ENCODE measurements around the gene VPS4B.

VPS4B gene

DNA sequence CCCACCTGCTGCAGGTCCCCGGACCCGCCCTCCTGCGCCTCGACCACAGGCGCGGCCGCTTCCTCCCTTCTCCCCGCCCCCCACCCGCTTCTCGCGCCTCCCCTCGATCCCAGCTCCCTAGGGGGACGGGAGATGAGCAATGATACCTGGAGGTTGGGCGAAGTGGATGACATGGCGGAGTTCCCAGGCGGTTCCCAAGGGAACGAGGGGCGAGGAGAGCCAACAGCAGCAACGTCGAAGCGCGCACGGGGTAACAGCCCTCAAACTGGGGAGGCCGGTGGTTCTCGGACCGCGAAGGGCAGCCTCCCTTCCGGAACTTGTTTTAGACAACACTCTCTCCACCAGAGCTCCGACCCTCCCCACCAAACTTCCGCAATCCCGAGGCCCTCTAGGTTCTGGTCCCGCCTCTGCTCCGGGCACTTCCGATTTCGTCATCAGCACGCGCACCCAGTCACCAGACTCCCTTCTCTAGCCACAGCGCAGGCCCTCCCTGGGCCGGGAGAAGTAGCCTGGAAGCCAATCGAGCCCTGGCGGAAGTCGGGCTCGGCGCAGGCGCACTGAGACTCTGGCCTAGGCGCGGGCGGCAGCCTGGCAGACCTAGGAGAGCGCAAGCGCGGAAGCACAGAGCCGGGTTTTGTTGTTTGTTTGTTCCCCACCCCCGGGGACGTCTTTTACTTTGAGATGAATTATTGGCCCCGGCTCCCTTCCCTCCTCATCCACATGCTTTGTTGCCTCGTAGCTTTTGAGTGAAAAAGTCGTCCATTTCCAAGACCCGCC lies at the start of gene VPS4B:
TSS of gene VPS4B (minus strand) at position 390 of the 777 bp plus-strand sequence. CDS start at position 173, 217 bp downstream.
- TF ChIP-seq, protein P1, sequence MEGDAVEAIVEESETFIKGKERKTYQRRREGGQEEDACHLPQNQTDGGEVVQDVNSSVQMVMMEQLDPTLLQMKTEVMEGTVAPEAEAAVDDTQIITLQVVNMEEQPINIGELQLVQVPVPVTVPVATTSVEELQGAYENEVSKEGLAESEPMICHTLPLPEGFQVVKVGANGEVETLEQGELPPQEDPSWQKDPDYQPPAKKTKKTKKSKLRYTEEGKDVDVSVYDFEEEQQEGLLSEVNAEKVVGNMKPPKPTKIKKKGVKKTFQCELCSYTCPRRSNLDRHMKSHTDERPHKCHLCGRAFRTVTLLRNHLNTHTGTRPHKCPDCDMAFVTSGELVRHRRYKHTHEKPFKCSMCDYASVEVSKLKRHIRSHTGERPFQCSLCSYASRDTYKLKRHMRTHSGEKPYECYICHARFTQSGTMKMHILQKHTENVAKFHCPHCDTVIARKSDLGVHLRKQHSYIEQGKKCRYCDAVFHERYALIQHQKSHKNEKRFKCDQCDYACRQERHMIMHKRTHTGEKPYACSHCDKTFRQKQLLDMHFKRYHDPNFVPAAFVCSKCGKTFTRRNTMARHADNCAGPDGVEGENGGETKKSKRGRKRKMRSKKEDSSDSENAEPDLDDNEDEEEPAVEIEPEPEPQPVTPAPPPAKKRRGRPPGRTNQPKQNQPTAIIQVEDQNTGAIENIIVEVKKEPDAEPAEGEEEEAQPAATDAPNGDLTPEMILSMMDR (IDR thresholded peaks at IDR 0.05), result no peak

GRCh38 chr18:63470751-63471150 lies 48.5 kb upstream of the VPS4B start:
- TF ChIP-seq, protein P1 (IDR thresholded peaks at IDR 0.05), result no peak

DNA sequence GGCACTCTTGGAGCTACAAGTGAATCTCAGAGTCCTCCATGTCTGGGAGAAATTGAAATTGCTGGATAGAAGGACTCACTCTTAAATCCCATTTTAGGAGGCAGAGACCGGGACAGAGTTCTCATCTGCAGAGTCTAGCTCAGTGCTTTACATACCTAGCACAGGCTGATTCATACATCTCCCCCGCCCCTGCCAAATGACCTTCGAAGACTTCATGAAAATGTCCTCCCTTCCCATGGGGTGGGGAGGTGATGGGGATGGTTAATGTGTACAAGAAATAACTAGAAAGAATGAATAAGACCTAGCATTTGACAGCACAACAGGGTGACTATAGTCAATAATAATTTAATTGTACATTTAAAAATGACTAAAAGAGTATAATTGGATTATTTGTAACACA lies 46.3 kb upstream of the VPS4B start:
- TF ChIP-seq, protein P1 (IDR thresholded peaks at IDR 0.05), result no peak

GRCh38 chr18:63467699-63468098 lies 45.4 kb upstream of the VPS4B start:
- TF ChIP-seq, protein P1 (IDR thresholded peaks at IDR 0.05), result no peak

DNA sequence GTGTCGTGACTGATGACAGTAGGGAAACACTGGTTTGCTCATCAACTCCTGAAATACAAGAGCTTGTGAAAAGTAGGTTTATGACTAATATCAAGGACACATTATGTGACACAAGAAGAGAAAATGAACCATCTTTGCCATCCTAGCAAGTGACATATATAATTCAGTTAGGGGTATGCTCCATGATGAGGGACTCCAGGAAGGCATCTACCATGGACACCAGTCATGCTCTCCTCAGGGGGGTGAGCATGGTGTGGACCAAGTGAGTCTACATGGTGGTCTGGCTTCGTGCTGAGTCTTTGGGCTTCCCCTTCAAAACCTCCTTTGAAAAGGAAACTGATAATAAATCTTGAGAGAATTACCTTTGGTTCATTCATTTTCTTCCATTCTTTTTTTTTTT lies 42.8 kb upstream of the VPS4B start:
- TF ChIP-seq, protein P1 (IDR thresholded peaks at IDR 0.05), result no peak

- TF ChIP-seq, protein P1 (IDR thresholded peaks at IDR 0.05), result no peak
Observed at GRCh38 chr18:63464434-63464833, 42.2 kb upstream of the VPS4B start.

DNA sequence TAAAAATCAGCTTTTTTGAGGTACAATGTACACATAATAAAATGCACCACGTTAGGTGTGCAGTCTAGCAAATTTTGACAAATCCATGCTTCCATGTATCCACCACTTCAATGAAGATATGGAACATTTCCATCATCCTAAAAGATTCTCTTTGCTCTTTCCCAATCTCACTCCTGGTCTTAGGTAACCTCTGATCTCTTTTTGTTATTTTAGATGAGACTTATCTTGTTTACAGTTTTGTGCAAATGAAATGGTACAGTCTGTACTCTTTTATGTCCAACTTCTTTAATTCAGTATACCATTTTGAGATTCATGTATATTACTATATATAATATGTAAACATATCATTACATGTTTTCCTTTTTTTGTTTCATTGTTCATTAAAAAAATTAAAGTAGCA lies 38.1 kb upstream of the VPS4B start:
- TF ChIP-seq, protein P1 (IDR thresholded peaks at IDR 0.05), result no peak
